Spleen (tissue), 7 donors: ENCODE results near the gene KATNIP.

Source experiments
- CTCF ChIP-seq, 11 experiments: fragments of 200-600 bp in 7 of 11; fragments of 450-650 bp in 4 of 11; sonication (generic) in 4 of 11; IDR thresholded peaks in 8 of 11; conservative IDR thresholded peaks in 3 of 11; 1 replicate in 7 of 11; 2 replicates in 4 of 11; pipeline versions ENCODE4 v1.4.0 to v1.8.0; 2016 to 2021; ENCODE audit warnings: antibody characterized with exemption in 11 of 11, inconsistent platforms in 4 of 11, mild to moderate bottlenecking in 1 of 11
- POLR2A ChIP-seq, 3 donors: fragments of 450-650 bp; IDR thresholded peaks; one replicate each; pipeline ENCODE4 v1.5.1; 2017; ENCODE audit warnings: antibody characterized with exemption in 3 of 3, mild to moderate bottlenecking in 1 of 3
- donor health status: DM: no; HTN: no; CAD: no; lungs with moderate emphysema.
- donor health status: DM: no; HTN: no; CAD: no.
- donor health status: DM: no; HTN: no; CAD: no.

GRCh38 chr16:27505297-27506236 is 44.4 kb upstream of the KATNIP start:
- no peak for TF ChIP-seq CTCF (IDR thresholded peaks at IDR 0.05 in 8 of 11, conservative IDR thresholded peaks at IDR 0.05 in 3 of 11)
- TF ChIP-seq POLR2A (IDR thresholded peaks at IDR 0.05), result no peak
